HG03108 (cell line): ENCODE results near the gene ZBTB7C.
"Not testable (repeated sequence)": the region's sequence is repeated elsewhere in the genome, so short reads cannot be mapped to it uniquely, and the experiment has no call there.

Source experiments
- ATAC-seq: cut with Tn5 transposase; IDR thresholded peaks from one replicate; pipeline ENCODE4 v1.9.1; 2021; ENCODE audit warnings: moderate library complexity; ENCODE audit not compliant: unreplicated experiment

Gene ZBTB7C

GRCh38 chr18:48408727-48409590 is at the start of gene ZBTB7C:
TSS of gene ZBTB7C (minus strand) at chr18:48409383.
- no peak for ATAC-seq

DNA sequence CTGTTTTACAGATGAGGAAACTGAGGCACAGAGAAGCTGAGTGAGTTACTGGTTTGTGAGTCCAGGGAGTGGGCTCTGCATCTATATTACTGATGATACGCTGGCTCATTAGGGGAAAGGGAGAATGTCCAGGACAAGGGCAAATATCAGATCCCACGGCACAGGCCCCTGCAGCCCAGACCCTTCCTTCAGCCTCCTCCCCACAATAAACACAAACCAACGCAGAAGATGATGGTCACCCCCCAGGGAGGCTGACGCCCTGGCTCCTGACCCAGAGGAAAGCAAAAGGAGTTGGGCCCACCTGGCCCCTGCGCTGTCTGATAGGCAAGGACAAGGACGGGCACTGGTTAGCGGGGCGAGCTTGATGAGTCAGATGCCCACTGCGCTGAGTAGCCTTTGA is 47.7 kb upstream of the ZBTB7C start:
- no peak for ATAC-seq

GRCh38 chr18:48455555-48456478 is 46.6 kb upstream of the ZBTB7C start:
- no peak for ATAC-seq

- ATAC-seq: no peak
Measured at GRCh38 chr18:48454261-48454757, 45.1 kb upstream of the ZBTB7C start.

DNA sequence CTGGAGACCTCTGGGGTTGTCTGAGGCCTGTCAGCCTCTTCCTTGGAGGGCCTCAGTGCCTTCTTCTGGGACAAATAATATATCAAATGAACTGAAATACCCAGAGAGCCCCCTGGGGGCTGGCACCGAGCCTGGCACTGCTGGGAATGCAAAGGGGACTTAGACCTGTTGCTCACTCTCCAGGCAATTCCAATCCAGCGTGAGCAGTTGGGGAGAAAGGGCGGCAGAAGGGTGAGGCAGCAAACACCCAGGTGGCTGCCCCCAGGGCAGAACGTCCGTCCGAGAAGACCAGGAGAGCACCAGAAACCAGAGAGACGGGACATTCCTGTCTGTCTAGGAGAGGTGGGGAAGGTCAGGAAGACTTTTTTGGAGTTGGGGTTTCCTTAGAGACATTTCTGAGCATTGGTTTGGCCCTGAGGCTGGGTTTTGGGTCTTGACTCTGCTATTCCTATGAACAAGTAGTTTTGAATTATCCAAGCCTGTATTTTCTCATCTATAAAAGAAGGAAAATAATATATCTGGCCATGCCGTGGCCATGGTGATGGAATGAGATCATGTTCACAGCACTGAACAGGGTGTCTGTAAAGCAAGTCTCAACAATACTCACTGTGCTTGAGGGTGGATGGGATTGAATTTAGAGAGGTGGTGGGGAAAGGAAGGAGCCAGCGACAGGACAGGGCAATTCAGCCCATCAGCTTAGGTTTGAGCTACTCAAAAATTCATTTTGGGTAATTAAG is 44.3 kb upstream of the ZBTB7C start:
- ATAC-seq: no peak

GRCh38 chr18:48452861-48453323 is 43.7 kb upstream of the ZBTB7C start:
- no peak for ATAC-seq

DNA sequence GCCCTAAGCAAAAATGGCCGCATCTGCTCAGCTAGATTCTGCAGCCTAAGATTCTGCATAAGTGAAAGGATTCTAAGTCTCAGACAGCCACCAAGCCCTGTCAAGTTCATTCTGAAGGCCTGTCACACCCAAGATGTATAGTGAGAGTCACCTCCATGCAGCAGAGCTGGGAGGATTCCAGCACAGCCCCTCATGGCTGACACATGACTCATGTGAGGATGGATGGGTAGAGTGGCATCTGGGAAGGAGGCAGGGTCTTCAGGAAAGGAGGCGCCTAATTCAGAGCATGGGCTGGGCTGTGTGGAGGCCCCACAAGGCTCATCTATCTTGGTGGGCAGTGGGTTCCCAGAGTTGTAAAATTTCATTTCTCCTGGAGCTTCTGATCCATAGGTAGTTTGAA is 41.5 kb upstream of the ZBTB7C start:
- no peak for ATAC-seq

DNA sequence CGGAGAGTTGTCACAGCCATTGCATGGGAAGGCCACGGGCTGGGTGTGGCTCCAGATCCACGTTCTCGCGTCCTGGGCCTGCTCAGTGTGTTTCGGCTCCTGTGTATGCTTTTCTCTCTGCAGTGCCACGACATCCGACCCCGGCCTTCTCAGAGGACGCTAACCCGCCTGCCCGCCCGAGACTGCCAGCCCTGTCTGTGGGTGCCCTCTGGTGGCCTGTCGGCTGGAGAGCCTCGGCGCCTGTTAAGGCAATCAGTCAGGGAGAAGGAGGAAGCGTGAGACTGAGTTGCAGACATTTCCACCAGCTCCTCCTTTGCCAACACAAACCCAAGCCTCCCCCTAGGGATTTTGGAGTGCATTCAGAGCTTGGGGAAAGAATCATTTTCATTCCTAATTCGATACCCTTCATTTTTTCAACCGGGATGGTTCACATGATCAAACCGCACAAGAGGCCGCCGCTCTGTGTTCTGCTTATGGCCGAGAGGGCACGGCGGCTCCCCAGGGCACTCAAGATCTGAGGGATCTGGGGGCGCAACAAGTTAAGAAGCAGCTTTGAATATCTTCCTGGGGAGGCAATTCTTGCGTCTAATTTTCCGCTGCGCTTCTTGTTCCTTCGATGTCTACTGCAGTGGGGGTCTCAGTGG is 37.5 kb upstream of the ZBTB7C start:
- no peak for ATAC-seq

DNA sequence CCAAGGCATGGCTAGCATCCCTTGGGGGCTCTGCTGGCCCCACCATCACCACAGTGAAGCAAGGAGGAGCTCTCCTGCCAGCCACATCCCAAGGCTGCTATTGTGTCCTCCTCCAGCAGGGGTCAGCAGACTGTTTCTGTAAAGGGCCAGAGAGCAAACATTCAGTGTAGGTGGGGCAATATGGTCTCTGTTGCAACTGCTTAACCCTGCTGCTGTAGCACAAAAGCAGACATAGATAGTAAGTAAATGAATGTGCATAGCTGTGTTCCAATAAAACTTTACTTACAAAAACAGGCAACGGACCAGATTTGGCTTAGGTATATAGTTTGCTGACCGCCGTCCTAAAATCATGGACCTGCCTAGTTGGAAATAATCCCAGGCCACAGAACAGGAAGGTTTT is 36.4 kb upstream of the ZBTB7C start:
- no peak for ATAC-seq

DNA sequence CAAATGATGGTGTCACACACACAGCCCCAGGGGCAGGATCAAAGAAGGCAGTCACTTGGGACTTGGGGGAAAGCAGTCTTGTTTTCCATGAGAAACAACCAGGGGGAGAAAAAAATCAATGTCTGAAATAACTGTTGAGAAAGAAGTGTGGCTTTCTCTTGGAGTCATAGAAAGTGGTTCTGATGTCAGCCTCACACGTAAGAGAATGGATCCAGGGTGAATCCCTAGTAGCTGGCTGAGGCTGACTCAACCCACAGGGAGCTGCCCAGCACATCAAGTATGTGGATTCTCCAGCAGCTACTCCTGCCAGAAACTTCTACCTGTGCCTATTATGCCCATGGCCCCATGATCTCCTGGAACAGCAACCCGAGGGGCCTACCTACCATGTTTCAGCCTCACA is 33.6 kb upstream of the ZBTB7C start:
- ATAC-seq: no peak

GRCh38 chr18:48441405-48441881 is 32.3 kb upstream of the ZBTB7C start:
- ATAC-seq: no peak

DNA sequence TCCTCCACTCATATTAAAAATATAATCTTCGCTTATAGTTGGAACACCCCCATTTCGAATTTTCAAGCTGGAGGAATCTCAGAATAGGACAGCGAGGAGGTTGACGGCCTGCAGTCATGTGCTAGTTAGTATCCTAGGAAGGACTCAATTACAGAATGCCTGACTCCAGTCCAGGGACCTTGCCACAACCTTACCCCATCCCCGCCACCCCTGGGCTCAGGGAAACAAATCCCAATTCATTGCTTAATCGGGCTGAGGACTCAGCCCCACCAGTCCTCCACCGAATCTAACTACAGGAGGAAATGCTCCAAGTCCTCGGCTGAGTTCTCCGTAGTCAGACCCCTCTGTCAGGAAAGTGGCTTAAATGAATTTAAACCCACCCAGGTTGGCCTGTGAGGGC is 31.7 kb upstream of the ZBTB7C start:
- no peak for ATAC-seq

- no peak for ATAC-seq
Measured at GRCh38 chr18:48436907-48437306, 27.7 kb upstream of the ZBTB7C start.

- ATAC-seq: not testable (repeated sequence)
Measured at GRCh38 chr18:48434382-48434781, 25.2 kb upstream of the ZBTB7C start.

GRCh38 chr18:48433541-48433940 is 24.4 kb upstream of the ZBTB7C start:
- no peak for ATAC-seq

DNA sequence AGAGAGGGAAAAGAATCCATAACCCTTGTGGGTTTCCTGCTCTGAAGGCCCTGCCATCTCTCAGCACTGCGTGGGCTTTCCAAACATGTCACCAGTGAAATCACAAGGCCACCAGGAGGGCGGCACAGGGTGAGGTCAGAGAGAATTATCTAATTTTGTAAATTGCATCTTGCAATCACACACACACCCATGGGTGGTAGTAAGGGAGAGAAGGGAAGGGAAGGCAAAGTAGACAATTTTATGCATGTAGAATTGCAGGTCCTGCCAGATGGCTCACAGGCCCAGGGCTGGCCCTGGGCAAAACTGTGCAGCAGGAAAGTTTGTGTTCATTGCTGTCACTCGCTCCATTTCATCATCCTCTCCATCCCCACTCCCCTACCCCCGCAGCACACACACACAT is 21.0 kb upstream of the ZBTB7C start:
- ATAC-seq: no peak

DNA sequence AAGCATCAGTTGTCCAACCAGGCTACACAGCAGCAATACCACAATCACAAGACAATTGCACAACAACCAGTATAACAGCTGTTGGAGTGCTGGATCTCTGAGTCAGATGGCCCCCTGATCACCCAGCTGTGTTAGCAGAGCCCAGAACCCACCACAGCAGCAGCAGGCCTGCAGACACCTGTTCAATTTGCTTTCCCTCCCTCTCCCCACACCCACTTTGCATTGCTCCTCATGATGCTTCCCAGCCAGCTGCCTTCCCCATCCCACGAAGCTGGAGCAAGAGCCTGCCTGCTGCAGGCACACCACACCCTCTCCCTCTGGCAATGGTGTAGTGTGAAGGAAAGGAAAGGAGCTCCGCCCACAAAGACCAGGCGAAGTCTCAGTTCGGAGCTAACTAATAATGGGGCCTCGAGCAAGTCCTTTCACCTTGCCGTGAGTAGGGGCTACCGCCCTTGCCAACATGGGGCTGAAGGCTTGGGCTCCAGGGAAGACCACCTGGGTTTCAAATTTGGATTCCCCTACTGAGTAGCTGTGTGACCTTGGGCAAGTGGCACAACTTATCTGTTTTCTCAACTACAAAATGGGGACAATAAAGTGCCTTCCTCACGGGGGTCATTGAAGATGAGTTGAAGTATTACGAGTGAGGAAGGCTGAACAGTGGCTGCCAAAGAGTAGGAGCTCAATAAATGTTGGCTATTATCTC is 19.4 kb upstream of the ZBTB7C start:
- no peak for ATAC-seq

GRCh38 chr18:48422947-48423378 is 13.8 kb upstream of the ZBTB7C start:
- ATAC-seq: no peak

DNA sequence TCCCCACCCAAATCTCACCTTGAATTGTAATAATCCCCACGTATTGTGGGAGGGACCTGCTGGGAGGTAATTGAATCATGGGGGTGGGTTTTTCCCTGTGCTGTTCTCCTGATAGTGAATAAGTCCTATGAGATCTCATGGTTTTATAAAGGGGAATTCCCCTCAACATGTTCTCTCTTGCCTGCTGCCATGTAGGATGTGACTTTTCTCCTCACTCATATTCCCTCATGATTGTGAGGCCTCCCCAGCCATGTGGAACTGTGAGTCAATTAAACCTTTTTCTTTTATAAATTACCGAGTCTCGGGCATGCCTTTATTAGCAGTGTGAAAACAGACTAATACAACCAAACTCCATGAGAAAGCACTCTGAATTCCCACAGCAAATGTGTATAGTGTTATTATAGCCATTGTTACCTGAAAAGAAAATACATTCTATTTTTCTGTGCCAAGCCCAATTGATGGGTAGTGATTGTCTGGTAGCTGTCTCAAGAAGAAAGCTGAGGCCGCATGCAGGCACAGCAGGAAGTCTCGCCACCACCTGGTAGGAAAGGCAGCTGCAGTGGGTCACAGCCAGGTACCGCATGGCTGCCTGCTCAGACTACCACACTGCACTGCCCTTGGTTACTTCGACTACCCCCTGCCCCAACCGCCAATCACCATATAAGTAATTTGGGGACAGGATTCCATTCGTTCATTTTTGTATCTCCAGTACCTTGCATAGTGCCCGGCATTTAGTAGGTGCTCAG is 10.3 kb upstream of the ZBTB7C start:
- ATAC-seq: no peak
